NB4 (cell line): Measurements from ENCODE around the gene NR2C2AP.
"Not testable (repeated sequence)": the region's sequence is repeated elsewhere in the genome, so short reads cannot be mapped to it uniquely, and the experiment has no call there.

Source experiments
- DNase-seq: peaks from one replicate; pipeline ENCODE4 v3.0.0; 2010; ENCODE audit warnings: low read depth
- H3K4me3 ChIP-seq: one replicate; pipeline ENCODE4 v1.5.1; 2011; ENCODE audit warnings: mild to moderate bottlenecking, low read depth, low read length, moderate library complexity
- MAX ChIP-seq: IDR thresholded peaks from 2 replicates; pipeline ENCODE4 v1.6.1; 2011; ENCODE audit warnings: low read depth, low read length
- MYC ChIP-seq: IDR thresholded peaks from 2 replicates; pipeline ENCODE4 v1.6.1; 2011; ENCODE audit warnings: low read depth, low read length
- POLR2A ChIP-seq: IDR thresholded peaks from 2 replicates; pipeline ENCODE4 v1.6.1; 2011; ENCODE audit warnings: mild to moderate bottlenecking; ENCODE audit not compliant: insufficient read length; ENCODE audit errors: extremely low read depth
- TF ChIP-seq, protein P1 (sequence below): IDR thresholded peaks from one replicate; pipeline ENCODE4 v1.5.1; 2012; ENCODE audit warnings: low read depth, low read length

The NR2C2AP gene

DNA sequence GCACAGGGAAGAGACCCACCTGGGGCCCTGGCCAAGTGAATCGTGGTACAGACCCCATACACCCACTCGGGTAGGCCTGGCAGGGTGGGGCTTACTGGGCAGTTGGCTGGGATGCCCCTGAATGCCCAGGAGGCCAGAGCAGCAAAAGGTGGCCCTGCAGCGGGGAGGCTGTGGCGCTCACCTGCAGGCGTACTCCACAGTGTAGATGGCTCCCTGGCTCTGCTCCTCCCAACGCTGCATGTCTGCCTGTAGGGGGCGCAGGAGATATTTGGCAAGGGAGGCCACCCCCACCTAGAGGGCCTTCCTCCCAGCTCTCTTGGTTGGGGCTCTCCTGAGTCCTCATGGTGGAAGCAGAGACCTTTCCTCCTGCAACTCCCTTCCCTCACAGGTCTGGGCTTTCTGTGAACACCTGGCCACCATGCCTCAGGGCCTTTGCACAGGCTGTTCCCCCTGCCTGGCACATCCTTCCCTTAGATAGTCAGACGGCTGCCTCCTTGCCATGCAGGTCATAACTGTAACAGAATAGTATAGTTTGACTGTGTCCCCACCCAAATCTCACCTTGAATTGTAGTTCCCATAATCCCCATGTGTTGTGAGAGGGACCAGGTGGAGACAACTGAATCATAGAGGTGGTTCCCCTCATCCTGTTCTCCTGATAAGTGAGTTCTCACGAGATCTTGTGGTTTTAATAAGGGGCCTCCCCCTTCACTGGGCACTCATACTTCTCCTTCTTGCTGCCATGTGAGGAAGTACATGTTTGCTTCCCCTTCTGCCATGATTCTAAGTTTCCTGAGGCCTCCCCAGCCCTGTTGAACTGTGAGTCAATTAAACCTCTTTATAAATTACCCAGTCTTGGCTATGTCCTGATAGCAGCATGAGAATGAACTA lies 17.1 kb downstream of the NR2C2AP start:
- TF ChIP-seq MAX: no peak
- TF ChIP-seq, protein P1, sequence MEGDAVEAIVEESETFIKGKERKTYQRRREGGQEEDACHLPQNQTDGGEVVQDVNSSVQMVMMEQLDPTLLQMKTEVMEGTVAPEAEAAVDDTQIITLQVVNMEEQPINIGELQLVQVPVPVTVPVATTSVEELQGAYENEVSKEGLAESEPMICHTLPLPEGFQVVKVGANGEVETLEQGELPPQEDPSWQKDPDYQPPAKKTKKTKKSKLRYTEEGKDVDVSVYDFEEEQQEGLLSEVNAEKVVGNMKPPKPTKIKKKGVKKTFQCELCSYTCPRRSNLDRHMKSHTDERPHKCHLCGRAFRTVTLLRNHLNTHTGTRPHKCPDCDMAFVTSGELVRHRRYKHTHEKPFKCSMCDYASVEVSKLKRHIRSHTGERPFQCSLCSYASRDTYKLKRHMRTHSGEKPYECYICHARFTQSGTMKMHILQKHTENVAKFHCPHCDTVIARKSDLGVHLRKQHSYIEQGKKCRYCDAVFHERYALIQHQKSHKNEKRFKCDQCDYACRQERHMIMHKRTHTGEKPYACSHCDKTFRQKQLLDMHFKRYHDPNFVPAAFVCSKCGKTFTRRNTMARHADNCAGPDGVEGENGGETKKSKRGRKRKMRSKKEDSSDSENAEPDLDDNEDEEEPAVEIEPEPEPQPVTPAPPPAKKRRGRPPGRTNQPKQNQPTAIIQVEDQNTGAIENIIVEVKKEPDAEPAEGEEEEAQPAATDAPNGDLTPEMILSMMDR: peak; percentile 52
- H3K4me3 ChIP-seq: no peak overlapping the region
- DNase-seq: peak; percentile 81

- DNase-seq: no peak
Observed at GRCh38 chr19:19181488-19181998, 21.7 kb downstream of the NR2C2AP start.

DNA sequence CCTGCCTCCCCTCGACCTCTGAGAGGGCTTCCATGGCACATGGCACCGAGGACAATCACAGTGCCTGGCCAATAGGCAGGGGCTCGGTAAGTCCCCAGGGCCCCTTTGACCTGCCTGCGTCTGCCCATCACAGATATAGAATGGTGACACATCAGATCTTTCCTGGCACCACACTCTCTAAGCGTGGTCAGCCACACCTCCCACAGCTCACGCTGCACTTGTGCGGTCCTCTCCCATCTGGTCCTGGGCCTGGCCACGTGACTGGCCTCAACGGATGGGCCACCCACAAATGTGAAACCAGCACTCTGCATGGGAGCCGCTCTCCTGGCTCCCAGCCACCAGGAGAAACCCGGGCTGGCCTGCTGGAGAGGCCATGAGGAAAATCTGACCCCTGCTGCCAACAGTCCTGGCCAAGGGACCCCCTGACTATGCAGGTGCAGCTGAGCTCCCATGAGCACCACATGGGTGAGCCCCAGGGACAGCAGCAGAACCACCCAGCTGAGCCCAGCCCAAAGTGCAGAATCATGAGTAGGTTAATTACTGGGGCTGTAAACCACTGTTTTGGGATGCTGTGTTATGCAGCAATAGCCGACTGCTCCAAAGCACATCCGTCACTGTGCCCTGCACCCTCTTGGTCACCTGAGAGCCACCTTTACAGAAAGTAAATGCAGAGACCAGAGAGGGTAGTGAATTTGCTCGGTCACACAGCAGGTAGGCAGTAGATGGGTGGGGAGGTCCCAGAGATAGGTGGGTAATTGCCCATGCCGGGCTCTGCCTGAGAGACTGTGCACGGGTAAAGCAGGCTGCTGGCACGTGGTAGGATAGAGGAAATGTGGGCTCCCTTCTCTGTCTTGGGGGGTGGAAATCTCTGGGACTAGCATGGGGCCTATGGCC lies 23.4 kb downstream of the NR2C2AP start:
- no peak for DNase-seq
- H3K4me3 ChIP-seq: no peak overlapping the region
- TF ChIP-seq POLR2A: no peak
- TF ChIP-seq MAX: no peak
- TF ChIP-seq MYC: no peak
- TF ChIP-seq, protein P1: no peak

More at GRCh38 chr19:19181488-19181998, 21.7 kb downstream of the NR2C2AP start:
- no peak for TF ChIP-seq POLR2A
- TF ChIP-seq MAX: no peak
- no peak for TF ChIP-seq MYC
- TF ChIP-seq, protein P1: no peak
- H3K4me3 ChIP-seq: no peak overlapping the region

- DNase-seq: no peak
- TF ChIP-seq, protein P1: no peak
- TF ChIP-seq MAX (no peak), POLR2A (no peak), MYC (no peak)
- H3K4me3 ChIP-seq: no peak overlapping the region
Observed at GRCh38 chr19:19176950-19177349, 26.3 kb downstream of the NR2C2AP start.

DNA sequence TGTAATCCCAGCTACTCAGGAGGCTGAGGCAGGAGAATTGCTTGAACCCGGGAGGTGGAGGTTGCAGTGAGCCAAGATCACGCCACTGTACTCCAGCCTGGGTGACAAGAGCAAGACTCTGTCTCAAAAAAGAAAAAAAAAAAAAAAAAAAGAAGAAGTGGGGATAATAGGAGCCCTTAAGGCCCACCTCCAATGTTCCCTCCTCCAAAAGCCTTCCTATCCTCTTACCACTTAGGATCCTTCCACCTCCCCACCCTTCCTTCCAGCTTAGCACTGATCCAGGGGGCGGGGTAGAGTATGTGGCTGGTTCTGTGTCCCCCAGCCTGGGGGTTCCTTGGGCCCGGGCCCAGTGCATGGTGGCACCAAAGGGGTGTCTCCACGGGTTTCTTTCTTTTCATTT lies 30.0 kb downstream of the NR2C2AP start:
- not testable (repeated sequence) for H3K4me3 ChIP-seq, DNase-seq
